NAMALWA (cell line): Measurements from ENCODE around the gene INPP5D.
"Not testable (repeated sequence)": the region's sequence is repeated elsewhere in the genome, so short reads cannot be mapped to it uniquely, and the experiment has no call there.

Source experiments
- DNase-seq: peaks from one replicate; pipeline ENCODE4 v3.0.0-alpha.2; 2015; ENCODE audit warnings: low spot score

The INPP5D gene

GRCh38 chr2:233032551-233033320 is 27.4 kb upstream of the INPP5D start, which contains the start of gene NEU2:
Gene NEU2, plus strand, starts transcription at chr2:233032672. Its CDS starts 0 bp downstream, at chr2:233032672.
- no peak for DNase-seq

GRCh38 chr2:233033672-233034071 is 26.5 kb upstream of the INPP5D start:
- no peak for DNase-seq

- DNase-seq, result no peak
These were observed 25.9 kb upstream of the INPP5D start for GRCh38 chr2:233034091-233034882.

GRCh38 chr2:233035426-233036161 is 24.5 kb upstream of the INPP5D start:
- no peak for DNase-seq

DNA sequence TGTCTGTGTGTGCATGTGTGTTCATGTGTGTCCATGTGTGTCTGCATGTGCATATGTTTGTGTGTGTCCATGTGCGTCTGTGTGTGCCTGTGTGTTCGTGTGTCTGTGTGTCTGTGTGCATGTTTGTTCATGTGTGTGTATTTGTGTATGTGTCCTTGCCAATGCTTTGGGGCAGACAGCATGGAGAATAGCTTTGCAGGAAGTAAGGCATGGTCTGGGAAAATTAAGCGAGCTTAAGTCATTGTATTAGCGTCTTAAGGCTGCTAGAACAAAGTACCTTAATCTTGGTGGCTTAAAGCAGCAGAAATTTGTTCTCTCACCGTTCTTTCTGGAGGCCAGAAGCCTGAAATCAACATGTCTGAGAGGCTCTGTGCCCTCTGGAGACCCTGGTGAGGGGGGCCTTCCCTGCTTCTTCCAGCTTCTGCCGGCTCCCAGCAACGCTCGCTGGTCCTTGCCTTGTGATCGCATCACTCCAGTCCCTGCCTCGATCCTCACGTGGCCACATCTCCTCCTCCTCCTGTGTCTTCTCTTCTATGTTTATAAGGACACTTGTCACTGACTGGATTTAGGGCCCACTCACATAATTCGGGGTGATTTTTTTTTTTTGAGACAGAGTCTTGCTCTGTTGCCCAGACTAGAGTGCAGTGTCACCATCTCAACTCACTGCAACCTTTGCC is 23.8 kb upstream of the INPP5D start:
- no peak for DNase-seq

DNA sequence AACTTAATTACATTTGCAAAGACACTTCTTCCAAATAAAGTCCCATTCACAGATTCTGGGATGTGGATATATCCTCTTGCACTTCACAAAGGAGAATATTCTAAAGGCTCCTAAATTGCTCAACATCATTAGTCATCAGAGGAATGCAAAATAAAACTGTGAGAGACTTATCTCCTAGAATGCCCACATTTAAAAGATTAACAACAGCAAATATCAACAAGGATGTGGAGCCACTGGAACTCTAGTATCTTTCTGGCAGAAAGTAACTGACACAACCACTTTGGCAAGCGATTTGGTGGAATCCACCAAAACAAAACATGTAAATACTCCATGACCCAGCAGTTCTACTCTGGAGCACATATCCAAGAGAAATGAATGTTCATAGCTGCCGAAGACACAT is 23.1 kb upstream of the INPP5D start:
- no peak for DNase-seq

DNA sequence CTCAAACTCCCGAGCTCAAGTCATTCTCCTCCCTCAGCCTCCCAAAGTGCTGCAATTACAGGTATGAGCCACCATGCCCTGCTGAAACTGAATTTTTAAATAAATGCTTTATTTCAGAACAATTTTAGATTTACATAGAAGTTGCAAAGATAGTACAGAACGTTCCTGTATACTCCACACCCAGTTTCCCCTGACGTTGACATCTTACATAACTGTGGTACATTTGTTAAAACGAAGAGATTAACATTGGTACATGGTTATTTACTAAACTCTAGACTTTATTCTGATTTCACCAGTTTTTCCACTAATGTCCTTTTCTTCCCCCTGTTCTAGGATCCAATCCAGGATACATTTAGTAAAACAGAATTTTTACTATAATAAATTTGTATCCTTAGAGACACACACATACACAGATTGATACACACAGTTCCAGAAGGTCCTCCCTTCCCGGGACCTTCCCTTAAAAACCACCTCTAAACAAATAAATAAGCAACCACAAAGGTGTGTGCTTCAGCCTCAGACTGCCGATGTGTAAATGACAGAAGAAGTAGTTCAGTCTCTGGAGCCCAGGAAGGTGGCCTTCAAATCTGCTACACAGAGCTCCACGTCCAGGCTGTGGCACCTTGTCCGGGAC is 20.8 kb upstream of the INPP5D start:
- no peak for DNase-seq

DNA sequence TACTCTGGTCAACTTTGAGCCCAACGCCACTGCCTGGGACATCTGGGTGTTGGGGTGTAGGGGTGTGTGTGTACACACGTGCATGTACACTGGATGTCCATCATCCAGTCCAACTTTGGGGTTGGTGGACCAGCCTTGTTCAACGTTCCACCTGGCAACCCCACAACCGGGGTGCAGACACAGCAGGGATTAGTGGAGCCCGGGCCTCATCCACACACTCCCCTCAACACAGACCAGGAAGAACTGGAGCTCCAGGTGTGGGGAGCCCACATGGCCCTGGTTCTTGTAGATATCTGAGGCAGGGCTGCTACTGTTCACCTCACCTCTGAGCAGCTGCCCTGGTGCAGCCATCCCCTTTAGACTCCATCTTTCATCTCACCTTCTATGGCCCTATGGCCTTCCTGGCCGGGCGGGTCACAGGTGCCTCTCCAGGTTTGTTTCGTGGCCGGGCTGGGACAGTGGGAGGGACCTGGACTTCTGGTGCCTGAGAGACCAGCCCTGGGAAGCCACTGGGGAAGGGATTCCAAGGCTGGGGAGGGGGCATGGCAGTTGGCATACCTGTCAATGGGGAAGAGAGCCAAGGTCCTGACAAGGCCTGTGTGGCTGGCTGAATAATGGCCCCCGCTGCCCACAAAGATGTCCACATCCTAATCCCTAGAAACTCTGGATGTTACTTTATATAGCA is 20.2 kb upstream of the INPP5D start:
- DNase-seq, result no peak

GRCh38 chr2:233040571-233040970 is 19.6 kb upstream of the INPP5D start:
- DNase-seq, result no peak

DNA sequence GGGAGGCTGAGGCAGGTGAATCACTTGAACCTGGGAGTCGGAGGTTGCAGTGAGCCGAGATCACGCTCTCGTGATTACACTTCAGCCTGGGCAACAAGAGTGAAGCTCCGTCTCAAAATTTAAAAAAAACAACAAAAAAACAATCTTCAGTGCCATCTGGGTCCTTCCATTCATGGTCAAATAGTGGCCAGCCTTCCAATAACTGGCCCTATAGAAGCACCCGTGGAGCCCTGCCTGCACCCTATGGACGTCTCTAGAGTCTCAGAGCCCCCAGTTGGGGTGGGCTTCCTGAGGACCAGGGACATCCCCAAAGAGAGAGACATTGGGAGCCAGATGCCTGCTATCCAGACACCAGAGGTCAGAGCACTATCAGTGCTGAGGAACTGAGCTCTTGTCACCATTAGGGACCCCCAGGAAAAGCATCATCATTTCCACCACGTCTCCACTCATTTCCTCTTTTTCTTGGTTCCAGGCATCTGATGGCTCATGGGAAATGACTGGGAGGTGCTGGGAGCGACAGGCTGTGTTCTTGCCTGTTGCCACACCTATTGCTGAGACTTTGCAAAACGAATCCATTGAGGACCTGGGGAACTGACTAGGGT is 18.3 kb upstream of the INPP5D start:
- DNase-seq, result no peak

- DNase-seq, result no peak
These were observed 17.6 kb upstream of the INPP5D start for GRCh38 chr2:233042549-233042948.

GRCh38 chr2:233044974-233045605 is 15.1 kb upstream of the INPP5D start:
- DNase-seq, result no peak

- DNase-seq, result no peak
These were observed 12.9 kb upstream of the INPP5D start for GRCh38 chr2:233047206-233047605.

DNA sequence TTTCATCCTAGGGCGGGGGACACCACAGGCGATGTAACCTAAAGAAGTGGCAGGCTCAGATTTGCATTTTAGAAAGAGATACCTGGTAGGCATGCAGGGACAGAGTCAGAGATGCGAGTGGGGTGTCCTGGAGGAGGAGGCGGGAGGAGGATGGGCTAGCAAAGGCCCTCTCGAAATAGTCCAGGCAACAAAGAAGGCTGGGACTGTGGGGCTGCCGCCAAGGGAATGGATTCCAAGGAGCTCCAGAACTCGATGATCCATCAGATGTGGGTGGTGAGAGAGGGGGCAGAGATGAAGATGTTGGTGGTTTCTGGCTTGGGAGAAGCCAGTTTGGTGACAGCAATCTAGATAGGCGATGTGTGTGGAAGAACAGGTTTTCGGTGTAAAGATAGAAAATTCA is 12.5 kb upstream of the INPP5D start:
- no peak for DNase-seq

- DNase-seq, result no peak
These were observed 11.5 kb upstream of the INPP5D start for GRCh38 chr2:233048569-233049193.

DNA sequence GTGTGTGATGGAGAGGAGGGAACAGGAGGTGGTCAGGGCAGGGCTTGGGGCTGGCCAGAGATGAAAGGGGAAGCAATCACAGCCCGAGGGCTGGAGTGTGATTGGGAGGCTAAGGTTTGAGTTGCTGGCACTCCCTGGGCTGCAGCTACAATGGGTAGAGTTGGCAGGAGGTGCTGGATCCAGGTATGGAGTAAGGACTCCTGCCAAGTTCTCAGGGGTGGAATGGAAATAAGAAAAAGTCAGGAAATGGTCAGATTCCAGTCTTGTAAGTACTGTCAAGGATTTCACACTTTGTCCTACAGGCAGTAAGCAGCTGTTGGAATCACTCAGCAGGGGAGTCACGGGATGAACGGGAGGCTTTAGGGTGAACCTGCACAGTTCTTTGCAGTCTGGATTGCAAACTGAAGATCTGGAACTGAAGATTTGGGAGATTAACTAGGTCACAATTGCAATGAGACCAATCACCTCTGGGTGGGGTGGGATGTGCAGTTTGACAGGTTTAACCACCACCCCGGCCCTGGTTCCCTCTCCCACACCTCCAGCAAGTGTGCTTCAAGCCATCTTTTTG is 10.9 kb upstream of the INPP5D start:
- no peak for DNase-seq

- no peak for DNase-seq
These were observed 8.6 kb upstream of the INPP5D start for GRCh38 chr2:233051241-233052149.

DNA sequence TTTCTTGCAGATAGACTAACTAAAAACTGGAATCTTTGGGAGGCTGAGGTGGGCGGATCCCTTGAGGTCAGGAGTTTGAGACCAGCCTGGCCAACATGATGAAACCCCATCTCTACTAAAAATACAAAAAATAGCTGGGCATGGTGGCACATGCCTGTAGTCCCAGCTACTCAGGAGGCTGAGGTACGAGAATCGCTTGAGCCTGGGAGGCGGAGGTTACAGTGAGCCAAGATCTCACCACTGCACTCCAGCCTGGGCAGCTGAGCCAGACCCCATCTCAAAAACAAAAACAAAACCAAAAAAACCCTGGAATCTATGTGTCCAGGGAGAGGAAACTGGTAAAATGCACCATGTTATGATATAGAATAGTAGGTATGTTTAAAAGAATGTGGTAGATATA is 7.6 kb upstream of the INPP5D start:
- not testable (repeated sequence) for DNase-seq
